ENCODE results near the gene NOC4L.
"Not testable (repeated sequence)": the region's sequence is repeated elsewhere in the genome, so short reads cannot be mapped to it uniquely, and the experiment has no call there.

GRCh38 chr12:132134653-132135183 lies 9.5 kb upstream of the NOC4L start:
- TF ChIP-seq CTCF, POLR2A (IDR thresholded peaks at IDR 0.05): not testable (repeated sequence)
